Fibroblast of villous mesenchyme (primary cell): ENCODE measurements around the gene ITPKA. TPM values are rescaled to one million over a fixed set of nuclear protein-coding genes. Genes with fewer than 3 reads are reported as not detected.

Source experiments
- DNase-seq: peaks from one replicate; pipeline ENCODE4 v3.0.0-alpha.2; 2010; ENCODE audit warnings: low read depth
- H3K4me3 ChIP-seq: 2 replicates; pipeline ENCODE4 v1.5.1; 2011; ENCODE audit warnings: low read depth, mild to moderate bottlenecking, low read length
- total RNA-seq: library from RNA; depleted of rRNA; stranded (reverse); fragments of >200 nt; gene quantifications from 2 replicates; pipeline ENCODE4 v1.2.3, GENCODE V29; 2012
- TF ChIP-seq, protein P1 (sequence below): IDR thresholded peaks from 2 replicates; pipeline ENCODE4 v1.5.1; 2012; ENCODE audit warnings: low read depth, mild to moderate bottlenecking, low read length; ENCODE audit not compliant: insufficient read depth

The ITPKA gene
- total RNA-seq, 1 donor: 0.86 TPM

DNA sequence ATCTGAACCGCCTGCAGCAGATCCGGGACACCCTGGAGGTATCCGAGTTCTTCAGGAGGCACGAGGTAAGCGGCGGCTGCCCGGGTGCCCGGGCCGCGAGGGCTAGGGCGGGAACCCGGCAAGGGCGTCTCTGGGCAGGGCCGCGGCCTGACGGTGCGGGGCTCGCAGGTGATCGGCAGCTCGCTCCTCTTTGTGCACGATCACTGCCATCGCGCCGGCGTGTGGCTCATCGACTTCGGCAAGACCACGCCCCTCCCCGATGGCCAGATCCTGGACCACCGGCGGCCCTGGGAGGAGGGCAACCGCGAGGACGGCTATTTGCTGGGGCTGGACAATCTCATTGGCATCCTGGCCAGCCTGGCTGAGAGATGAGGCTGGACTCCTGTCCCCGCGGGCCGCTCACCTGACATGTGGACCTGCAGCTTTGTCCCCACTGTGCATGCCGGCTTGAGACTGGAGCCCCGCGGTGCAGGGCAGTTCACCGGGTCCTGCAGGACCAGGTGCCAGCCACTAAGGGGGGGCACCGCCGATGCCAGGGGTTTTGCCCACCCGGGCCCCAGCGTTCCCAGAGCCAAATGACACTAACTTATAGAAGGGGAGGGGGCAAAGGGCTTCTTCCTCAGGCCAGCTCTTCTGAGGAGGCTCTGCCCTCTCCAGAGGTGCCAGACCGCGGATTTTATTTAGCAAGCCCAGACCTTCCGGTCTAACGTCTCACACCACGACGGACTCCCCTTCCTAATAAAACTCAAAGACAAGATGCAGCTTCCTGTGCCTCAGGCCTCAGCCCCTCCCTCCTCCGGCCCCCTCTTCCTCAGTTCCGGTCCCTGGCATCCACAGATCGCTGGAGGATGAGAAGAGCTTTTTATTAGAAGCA is 9.4 kb downstream of the ITPKA start:
- no peak overlapping the region for H3K4me3 ChIP-seq
- TF ChIP-seq, protein P1, sequence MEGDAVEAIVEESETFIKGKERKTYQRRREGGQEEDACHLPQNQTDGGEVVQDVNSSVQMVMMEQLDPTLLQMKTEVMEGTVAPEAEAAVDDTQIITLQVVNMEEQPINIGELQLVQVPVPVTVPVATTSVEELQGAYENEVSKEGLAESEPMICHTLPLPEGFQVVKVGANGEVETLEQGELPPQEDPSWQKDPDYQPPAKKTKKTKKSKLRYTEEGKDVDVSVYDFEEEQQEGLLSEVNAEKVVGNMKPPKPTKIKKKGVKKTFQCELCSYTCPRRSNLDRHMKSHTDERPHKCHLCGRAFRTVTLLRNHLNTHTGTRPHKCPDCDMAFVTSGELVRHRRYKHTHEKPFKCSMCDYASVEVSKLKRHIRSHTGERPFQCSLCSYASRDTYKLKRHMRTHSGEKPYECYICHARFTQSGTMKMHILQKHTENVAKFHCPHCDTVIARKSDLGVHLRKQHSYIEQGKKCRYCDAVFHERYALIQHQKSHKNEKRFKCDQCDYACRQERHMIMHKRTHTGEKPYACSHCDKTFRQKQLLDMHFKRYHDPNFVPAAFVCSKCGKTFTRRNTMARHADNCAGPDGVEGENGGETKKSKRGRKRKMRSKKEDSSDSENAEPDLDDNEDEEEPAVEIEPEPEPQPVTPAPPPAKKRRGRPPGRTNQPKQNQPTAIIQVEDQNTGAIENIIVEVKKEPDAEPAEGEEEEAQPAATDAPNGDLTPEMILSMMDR: no peak
- no peak for DNase-seq

DNA sequence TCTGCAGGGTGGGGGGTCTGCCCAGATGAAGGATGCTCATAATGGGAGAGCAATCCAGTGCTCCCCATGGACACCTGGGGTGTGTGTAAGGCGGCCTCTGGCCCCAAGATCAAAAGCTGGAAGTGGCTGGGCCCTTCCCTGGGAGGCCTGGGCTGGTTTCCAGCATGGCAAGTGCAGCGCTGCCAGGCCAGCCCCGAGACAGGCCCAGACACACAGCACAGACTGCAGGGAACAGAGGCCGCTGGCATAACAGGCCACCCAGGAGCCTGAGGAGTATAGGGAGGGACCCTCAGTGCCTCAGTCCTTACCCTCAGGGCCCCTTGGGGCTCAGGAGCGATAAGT is 10.0 kb downstream of the ITPKA start:
- no peak overlapping the region for H3K4me3 ChIP-seq
- TF ChIP-seq, protein P1: no peak
- DNase-seq: no peak

DNA sequence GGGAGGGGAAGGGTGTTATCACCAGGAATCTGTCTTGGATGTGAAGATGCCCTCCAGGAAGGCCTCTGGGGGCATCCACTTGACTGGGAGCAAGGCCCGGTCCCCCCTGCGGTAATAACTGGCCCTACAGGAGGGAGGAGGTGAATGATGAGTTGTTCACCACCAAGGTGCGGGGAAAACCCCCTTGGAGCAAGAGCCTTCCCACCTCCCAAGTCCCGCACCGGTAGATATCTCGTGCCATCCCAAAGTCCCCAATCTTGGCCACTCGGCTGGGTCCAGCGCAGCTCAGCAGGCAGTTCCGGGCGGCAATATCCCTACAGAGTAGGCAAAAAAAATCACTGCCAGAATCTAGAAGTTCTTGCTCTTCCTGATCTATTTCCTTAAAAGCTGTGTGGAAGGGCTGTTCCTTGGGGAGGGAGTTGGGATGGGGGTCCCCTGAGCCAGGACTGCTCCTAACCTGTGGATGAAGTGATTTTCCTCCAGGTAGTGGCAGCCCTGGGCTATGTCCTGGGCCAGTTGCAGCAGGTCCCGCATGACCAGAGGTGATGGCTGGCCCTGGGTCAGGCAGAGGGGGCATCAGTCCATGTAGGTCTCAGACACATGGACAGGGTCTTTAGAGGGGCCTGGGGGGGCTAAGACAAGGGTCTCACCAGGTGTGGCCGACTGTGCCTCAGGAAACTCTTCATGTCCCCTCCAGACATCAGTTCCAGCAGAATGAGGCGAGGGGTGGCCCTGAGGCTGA is 11.2 kb downstream of the ITPKA start:
- TF ChIP-seq, protein P1: no peak
- H3K4me3 ChIP-seq: no peak overlapping the region
- DNase-seq: no peak

DNA sequence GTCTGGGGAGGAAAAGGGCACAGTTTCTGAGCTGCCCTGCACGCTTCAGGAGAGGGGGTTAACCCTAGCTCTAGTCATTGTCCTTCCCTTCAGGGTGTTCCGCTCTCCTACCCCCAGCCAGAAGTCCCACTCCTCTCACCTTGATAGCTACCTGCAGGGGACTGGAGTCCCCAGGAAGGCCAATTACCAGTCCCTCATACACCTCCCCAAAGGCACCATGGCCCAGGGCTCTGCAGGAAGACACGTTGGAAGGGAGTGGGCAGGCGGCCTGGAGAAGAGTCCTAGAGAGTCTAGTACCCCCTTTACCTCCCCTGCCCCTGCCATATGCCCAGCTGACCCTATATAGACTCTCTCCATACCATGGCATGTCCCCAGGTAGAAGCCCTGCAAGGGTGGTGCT is 12.1 kb downstream of the ITPKA start:
- DNase-seq: no peak
- no peak overlapping the region for H3K4me3 ChIP-seq
- TF ChIP-seq, protein P1: no peak

DNA sequence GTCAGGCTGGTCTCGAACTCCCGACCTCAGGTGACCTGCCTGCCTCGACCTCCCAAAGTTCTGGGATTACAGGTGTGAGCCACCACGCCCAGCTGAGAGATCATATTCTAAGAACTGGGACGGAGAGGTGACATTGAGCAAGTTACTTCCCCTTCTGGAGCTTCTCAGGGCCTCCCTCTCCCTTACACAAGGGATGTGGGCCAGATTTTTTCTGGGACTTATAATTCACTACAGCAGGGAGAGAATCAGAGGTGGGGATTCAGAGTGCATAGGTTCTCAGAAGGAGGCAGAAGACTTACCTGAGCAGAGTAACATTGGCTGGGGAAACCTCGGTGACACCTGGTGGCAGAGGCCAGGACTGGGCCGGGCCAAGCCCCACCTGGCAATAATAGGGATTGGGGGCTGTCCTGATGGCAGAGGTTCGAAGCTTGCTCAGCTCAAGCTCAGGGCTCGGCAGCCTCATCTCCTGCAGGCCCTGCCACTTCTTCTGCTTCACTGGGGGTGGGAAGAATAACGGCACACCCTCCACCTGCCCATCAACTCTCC is 13.2 kb downstream of the ITPKA start:
- no peak overlapping the region for H3K4me3 ChIP-seq
- TF ChIP-seq, protein P1: no peak
- no peak for DNase-seq

DNA sequence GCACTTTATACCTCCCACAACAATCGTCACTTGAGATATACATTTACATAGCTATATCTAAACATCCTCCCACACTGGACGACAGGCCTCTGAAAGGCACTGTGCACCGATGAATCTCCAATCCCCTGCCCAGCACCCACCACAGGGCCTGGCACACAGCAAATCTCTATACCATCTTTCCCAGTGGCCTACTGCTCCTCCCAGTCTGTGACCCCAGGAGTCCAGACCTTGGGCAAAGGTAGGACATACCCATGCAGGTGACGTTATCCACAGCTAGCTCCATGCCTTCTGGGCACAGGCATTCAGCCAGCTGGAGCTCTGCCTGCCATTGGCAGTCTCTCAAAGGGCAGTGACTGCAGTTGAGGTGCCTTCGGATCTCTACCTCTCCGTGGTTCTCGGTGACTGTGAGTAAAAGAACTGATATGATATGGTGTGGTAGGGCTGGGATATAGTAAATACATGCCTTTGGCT is 14.2 kb downstream of the ITPKA start:
- no peak for DNase-seq
- TF ChIP-seq, protein P1: no peak

More for the DNA sequence above, 14.2 kb downstream of the ITPKA start:
- no peak overlapping the region for H3K4me3 ChIP-seq
